Sciatic nerve (tissue), 2 donors: Measurements from ENCODE around the gene SLC35F3. TPM values are rescaled to one million over a fixed set of nuclear protein-coding genes. Genes with fewer than 3 reads are reported as not detected.
A peak's percentile ranks its signal among the peaks of the same experiment; 100 is the strongest.
"Not testable (repeated sequence)": the region's sequence is repeated elsewhere in the genome, so short reads cannot be mapped to it uniquely, and the experiment has no call there.

Experiments used
- ATAC-seq: fragments of 200-7000 bp; cut with Tn5 transposase; one replicate; pipeline ENCODE4 v1.9.1; 2020; ENCODE audit warnings: mild to moderate bottlenecking, moderate library complexity
- DNase-seq: peaks from one replicate; pipeline ENCODE4 v3.0.0-alpha.2; 2020; ENCODE audit warnings: low spot score
- intact Hi-C: fragments of 100-400 bp; cut with DNase I; formaldehyde crosslinking; loops from one replicate; pipeline ENCODE4 v1.14.2; 2022
- total RNA-seq: library from RNA; stranded (reverse); fragmentation: NEBNext Ultra II Directional; extraction: Animal tissue kit (Norgen Biotek cat#: 25700); gene quantifications from one replicate; pipeline ENCODE4 v1.2.1, GENCODE V29; 2021
- donor health status: DM: no; HTN: no; CAD: no.
- donor health status: DM: no; HTN: no; CAD: no.

Gene SLC35F3
- total RNA-seq, 1 donor from 2014 or later: not detected

GRCh38 chr1:234280500-234280899, 376.0 kb downstream of the SLC35F3 start:
- intact Hi-C loops: no loop called here
- ATAC-seq (no peak), DNase-seq (no peak)

- ATAC-seq: no peak
- intact Hi-C loops: no loop called here
- no peak for DNase-seq
These were observed 377.5 kb downstream of the SLC35F3 start for GRCh38 chr1:234281826-234282489.

GRCh38 chr1:234286206-234286605, 381.7 kb downstream of the SLC35F3 start:
- DNase-seq: no peak
- no peak for ATAC-seq
- intact Hi-C loops: no loop called here

GRCh38 chr1:234288946-234289345, 384.5 kb downstream of the SLC35F3 start:
- ATAC-seq (no peak), DNase-seq (no peak)
- intact Hi-C loops: no loop called here

- no peak for DNase-seq
- intact Hi-C loops: no loop called here
- ATAC-seq: no peak
These were observed 385.2 kb downstream of the SLC35F3 start for GRCh38 chr1:234289538-234290305.

GRCh38 chr1:234292011-234292410, 387.5 kb downstream of the SLC35F3 start:
- DNase-seq (no peak), ATAC-seq (no peak)
- intact Hi-C loops: no loop called here

GRCh38 chr1:234292548-234292947, 388.1 kb downstream of the SLC35F3 start:
- intact Hi-C loops: no loop called here
- DNase-seq: no peak
- ATAC-seq: no peak

GRCh38 chr1:234294109-234294817, 389.8 kb downstream of the SLC35F3 start:
- no peak for ATAC-seq
- intact Hi-C loops: no loop called here
- no peak for DNase-seq

- intact Hi-C loops: no loop called here
- DNase-seq (no peak), ATAC-seq (no peak)
These were observed 390.6 kb downstream of the SLC35F3 start for GRCh38 chr1:234295068-234295467.

- intact Hi-C loops: no loop called here
- ATAC-seq: no peak
- DNase-seq: no peak
These were observed 391.1 kb downstream of the SLC35F3 start for GRCh38 chr1:234295626-234296025.

GRCh38 chr1:234296496-234296895, 392.0 kb downstream of the SLC35F3 start:
- DNase-seq: no peak
- intact Hi-C loops: no loop called here
- no peak for ATAC-seq

GRCh38 chr1:234297668-234298067, 393.2 kb downstream of the SLC35F3 start:
- ATAC-seq (no peak), DNase-seq (no peak)
- intact Hi-C loops: no loop called here

- ATAC-seq (no peak), DNase-seq (no peak)
- intact Hi-C loops: no loop called here
These were observed 395.6 kb downstream of the SLC35F3 start for GRCh38 chr1:234300096-234300495.

GRCh38 chr1:234301663-234302062, 397.2 kb downstream of the SLC35F3 start:
- intact Hi-C loops, ATAC-seq, DNase-seq: not testable (repeated sequence)

- ATAC-seq (no peak), DNase-seq (no peak)
- intact Hi-C loops: no loop called here
These were observed 398.0 kb downstream of the SLC35F3 start for GRCh38 chr1:234302354-234302962.

GRCh38 chr1:234303231-234303630, 398.8 kb downstream of the SLC35F3 start:
- ATAC-seq (no peak), DNase-seq (no peak)
- intact Hi-C loops: no loop called here

GRCh38 chr1:234307726-234308125, 403.2 kb downstream of the SLC35F3 start:
- no peak for ATAC-seq
- intact Hi-C loops: no loop called here

GRCh38 chr1:234309243-234309597, 404.7 kb downstream of the SLC35F3 start:
- intact Hi-C loops: no loop called here
- DNase-seq: no peak
- no peak for ATAC-seq

More at GRCh38 chr1:234307726-234308125, 403.2 kb downstream of the SLC35F3 start:
- no peak for DNase-seq

GRCh38 chr1:234309598-234310459, 405.4 kb downstream of the SLC35F3 start:
- DNase-seq (peak; percentile 68), ATAC-seq (peak; percentile 71)
- intact Hi-C loops: no loop called here
